Smooth muscle cell (in vitro differentiated cells): ENCODE results near the gene CAMKMT. TPM values are rescaled to one million over a fixed set of nuclear protein-coding genes. Genes with fewer than 3 reads are reported as not detected.

ENCODE experiments used
- DNase-seq: peaks from one replicate; lab custom pipeline; 2025; ENCODE audit not compliant: unreplicated experiment; lab: John Stamatoyannopoulos, UW
- H2AFZ ChIP-seq: fragments of 200-600 bp; sonication (generic); 2 replicates; pipeline ENCODE4 v1.6.0; 2016; ENCODE audit warnings: antibody characterized with exemption, low read depth, mild to moderate bottlenecking
- H3F3A ChIP-seq: fragments of 200-600 bp; sonication (generic); 2 replicates; pipeline ENCODE4 v1.6.0; 2017; ENCODE audit warnings: antibody characterized with exemption, low read depth
- H3K27ac ChIP-seq: fragments of 200-600 bp; sonication (generic); 2 replicates; pipeline ENCODE4 v1.5.1; 2016; ENCODE audit warnings: low read depth, mild to moderate bottlenecking
- H3K27me3 ChIP-seq: fragments of 200-600 bp; sonication (generic); 2 replicates; pipeline ENCODE4 v1.6.1; 2016; ENCODE audit warnings: low read depth, mild to moderate bottlenecking
- H3K36me3 ChIP-seq: fragments of 200-600 bp; sonication (generic); 2 replicates; pipeline ENCODE4 v1.5.1; 2016; ENCODE audit warnings: low read depth
- H3K4me1 ChIP-seq: fragments of 200-600 bp; sonication (generic); 2 replicates; pipeline ENCODE4 v1.5.1; 2016; ENCODE audit warnings: low read depth
- H3K4me2 ChIP-seq: fragments of 200-600 bp; sonication (generic); 2 replicates; pipeline ENCODE4 v1.6.0; 2016; ENCODE audit warnings: mild to moderate bottlenecking
- H3K4me3 ChIP-seq: fragments of 200-600 bp; sonication (generic); 2 replicates; pipeline ENCODE4 v1.5.1; 2016; ENCODE audit warnings: mild to moderate bottlenecking
- H3K79me2 ChIP-seq: fragments of 200-600 bp; sonication (generic); 2 replicates; pipeline ENCODE4 v1.6.0; 2016; ENCODE audit warnings: low read depth, mild to moderate bottlenecking
- H3K9ac ChIP-seq: fragments of 200-600 bp; sonication (generic); 2 replicates; pipeline ENCODE4 v1.6.0; 2016; ENCODE audit warnings: low read depth
- H3K9me3 ChIP-seq: fragments of 200-600 bp; sonication (generic); replicated peaks from 2 replicates; pipeline ENCODE4 v1.5.1; 2016; ENCODE audit warnings: low read depth
- H4K20me1 ChIP-seq: fragments of 200-600 bp; sonication (generic); 2 replicates; pipeline ENCODE4 v1.6.0; 2016; ENCODE audit warnings: low read depth
- WGBS: methylation state at CpG from one replicate; pipeline ENCODE4 v1.1.7; 2016; ENCODE audit warnings: low lambda C conversion rate; 5-methylcytosine and 5-hydroxymethylcytosine counted together
- polyA plus RNA-seq: library from polyadenylated mRNA; unstranded; fragments of >200 nt; fragmentation: Nextera tagmentation; extraction: Ambion mirVana; gene quantifications from 2 replicates; pipeline ENCODE4 v1.2.1, GENCODE V29; 2016
- total RNA-seq: library from RNA; depleted of rRNA; stranded (reverse); fragments of >200 nt; gene quantifications from 2 replicates; pipeline ENCODE4 v1.2.3, GENCODE V29; 2014
- TF ChIP-seq, protein P1 (sequence below): fragments of 200-600 bp; sonication (generic); IDR thresholded peaks from 2 replicates; pipeline ENCODE4 v1.5.1; 2017; ENCODE audit warnings: borderline replicate concordance, mild to moderate bottlenecking, antibody characterized with exemption; ENCODE audit not compliant: insufficient read depth, poor library complexity, severe bottlenecking

CAMKMT gene
- total and polyA plus RNA-seq, 2 experiments from 2014 or later, result 7.2 to 7.6 TPM

DNA sequence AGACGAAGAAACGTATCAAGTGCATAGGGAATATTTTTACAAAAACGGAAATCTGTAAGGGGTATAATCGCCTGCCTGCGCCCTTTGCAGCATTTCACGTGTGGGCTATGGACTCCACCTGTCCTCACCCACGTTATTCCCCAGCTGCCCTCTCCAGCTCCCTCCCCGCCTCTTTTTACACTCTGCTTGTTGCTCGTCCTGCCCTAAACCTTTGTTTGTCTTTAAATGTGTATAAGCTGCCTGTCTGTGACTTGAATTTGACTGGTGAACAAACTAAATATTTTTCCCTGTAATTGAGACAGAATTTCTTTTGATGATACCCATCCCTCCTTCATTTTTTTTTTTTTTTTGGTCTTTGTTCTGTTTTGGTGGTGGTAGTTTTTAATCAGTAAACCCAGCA lies 410.4 kb downstream of the CAMKMT start:
- Histone ChIP-seq H3K27me3 (peaks cover 97% of the 10 kb centered on the region), H3K79me2 (no peaks in the 10 kb centered on the region), H3K36me3 (no peaks in the 10 kb centered on the region), H3F3A (no peaks in the 10 kb centered on the region), H3K4me2 (no peak overlapping the region), H4K20me1 (no peaks in the 10 kb centered on the region), H3K9me3 (no peaks in the 10 kb centered on the region), H3K9ac (no peak overlapping the region), H3K4me3 (no peak overlapping the region), H3K27ac (no peak overlapping the region), H2AFZ (no peak overlapping the region), H3K4me1 (peaks cover 92% of the 10 kb centered on the region)
- TF ChIP-seq, protein P1, sequence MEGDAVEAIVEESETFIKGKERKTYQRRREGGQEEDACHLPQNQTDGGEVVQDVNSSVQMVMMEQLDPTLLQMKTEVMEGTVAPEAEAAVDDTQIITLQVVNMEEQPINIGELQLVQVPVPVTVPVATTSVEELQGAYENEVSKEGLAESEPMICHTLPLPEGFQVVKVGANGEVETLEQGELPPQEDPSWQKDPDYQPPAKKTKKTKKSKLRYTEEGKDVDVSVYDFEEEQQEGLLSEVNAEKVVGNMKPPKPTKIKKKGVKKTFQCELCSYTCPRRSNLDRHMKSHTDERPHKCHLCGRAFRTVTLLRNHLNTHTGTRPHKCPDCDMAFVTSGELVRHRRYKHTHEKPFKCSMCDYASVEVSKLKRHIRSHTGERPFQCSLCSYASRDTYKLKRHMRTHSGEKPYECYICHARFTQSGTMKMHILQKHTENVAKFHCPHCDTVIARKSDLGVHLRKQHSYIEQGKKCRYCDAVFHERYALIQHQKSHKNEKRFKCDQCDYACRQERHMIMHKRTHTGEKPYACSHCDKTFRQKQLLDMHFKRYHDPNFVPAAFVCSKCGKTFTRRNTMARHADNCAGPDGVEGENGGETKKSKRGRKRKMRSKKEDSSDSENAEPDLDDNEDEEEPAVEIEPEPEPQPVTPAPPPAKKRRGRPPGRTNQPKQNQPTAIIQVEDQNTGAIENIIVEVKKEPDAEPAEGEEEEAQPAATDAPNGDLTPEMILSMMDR, result no peak
- 60% methylated on average over 9 of the region's 9 CpGs for WGBS
- no peak for DNase-seq

DNA sequence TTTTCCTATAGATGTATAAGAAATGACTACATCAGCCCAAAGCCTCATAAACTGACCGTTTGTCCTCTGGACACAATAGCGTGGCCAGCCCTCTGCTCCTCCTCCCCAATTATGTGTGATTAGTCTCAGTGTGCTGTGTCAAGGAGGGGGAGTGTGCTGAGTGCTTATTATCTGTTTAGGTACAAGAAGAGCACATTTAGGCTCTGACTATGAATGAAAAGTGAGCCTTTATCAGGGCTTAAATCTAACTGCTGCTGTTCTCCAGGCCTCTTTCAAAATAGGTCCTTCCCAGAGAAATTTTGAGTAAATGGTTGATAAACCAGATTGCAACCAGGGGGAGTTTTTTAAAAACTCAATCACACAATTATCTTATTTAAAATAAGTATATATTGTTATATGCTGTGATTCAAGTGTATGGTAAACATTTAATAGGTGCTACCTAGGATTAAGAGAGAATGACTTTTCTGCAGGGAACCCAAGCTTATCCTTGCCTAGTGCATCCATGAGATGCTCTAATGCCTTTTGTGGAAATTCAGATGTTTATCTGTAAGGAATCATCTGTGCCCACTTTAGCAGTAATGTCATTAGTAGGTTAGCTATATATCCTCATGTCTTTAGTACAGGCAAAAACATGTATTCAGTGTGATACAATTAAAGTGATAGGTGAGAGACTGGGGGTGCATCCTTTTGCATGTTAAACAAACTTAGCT lies 411.1 kb downstream of the CAMKMT start:
- Histone ChIP-seq H3K27me3 (peaks cover 97% of the 10 kb centered on the region), H3K9ac (no peak overlapping the region), H3K27ac (no peak overlapping the region), H3K4me3 (no peak overlapping the region), H3K4me1 (peaks cover 93% of the 10 kb centered on the region), H3K9me3 (no peaks in the 10 kb centered on the region), H3F3A (no peaks in the 10 kb centered on the region), H3K4me2 (no peak overlapping the region), H2AFZ (no peak overlapping the region), H4K20me1 (no peaks in the 10 kb centered on the region), H3K79me2 (no peaks in the 10 kb centered on the region), H3K36me3 (no peaks in the 10 kb centered on the region)
- TF ChIP-seq, protein P1, result no peak
- DNase-seq, result no peak
- 13% methylated on average over 2 of the region's 2 CpGs for WGBS

DNA sequence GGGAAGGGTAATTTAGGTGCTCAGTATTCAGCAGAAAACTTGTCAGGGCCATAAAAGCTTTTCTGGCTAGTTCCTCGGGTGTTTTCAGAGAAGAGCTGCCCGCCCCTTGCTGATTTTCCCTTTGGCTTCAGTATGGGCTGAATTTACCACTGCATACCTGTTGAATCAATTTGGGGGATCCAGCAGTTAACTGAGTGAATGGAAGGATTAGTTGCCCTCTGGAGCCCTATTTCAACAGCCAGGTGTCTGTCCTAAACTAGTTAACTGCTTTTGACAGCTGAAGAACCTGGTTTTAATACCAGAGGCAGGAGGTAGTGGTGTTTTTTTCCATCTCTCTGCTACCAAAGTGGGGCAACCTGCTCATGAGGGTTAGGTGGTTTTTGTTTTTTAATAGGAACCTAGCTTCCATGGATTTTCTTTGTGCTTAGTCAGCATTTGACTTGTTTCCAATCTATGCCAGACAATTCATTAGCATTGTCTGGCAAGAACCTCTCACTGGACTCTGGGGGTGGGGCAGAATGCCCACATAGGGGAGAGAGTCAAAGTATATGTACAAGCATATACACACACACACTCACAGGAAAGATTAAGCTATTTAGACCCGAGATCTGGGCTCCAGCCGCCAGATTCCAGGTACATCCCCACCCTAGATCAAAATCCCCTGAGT lies 413.2 kb downstream of the CAMKMT start:
- Histone ChIP-seq H3K27ac (no peak overlapping the region), H3K27me3 (peaks cover 97% of the 10 kb centered on the region), H3K9ac (no peak overlapping the region), H3K4me2 (no peak overlapping the region), H2AFZ (no peak overlapping the region), H3F3A (no peaks in the 10 kb centered on the region), H3K4me1 (peaks cover 86% of the 10 kb centered on the region), H3K4me3 (no peak overlapping the region), H3K36me3 (no peaks in the 10 kb centered on the region), H3K79me2 (no peaks in the 10 kb centered on the region), H4K20me1 (no peaks in the 10 kb centered on the region), H3K9me3 (no peaks in the 10 kb centered on the region)
- no peak for DNase-seq
- 56% methylated on average over 4 of the region's 4 CpGs for WGBS
- TF ChIP-seq, protein P1, result no peak
